D721Med (cell line): ENCODE data around the gene PACRG.

Source experiments
- DNase-seq: peaks from one replicate; pipeline ENCODE4 v3.0.0; 2011; ENCODE audit warnings: low spot score; ENCODE audit not compliant: insufficient read length
- FAIRE-seq: peaks from 2 replicates; lab custom pipeline; 2011; peaks lifted over from hg19 to GRCh38; lab: Jason Lieb, UNC
- CTCF ChIP-seq: IDR thresholded peaks from 2 replicates; pipeline ENCODE4 v1.5.1; 2012; ENCODE audit warnings: mild to moderate bottlenecking, control low read depth; ENCODE audit not compliant: insufficient read depth; ENCODE audit errors: missing control alignments

Gene PACRG

GRCh38 chr6:162940426-162940825, 212.7 kb downstream of the PACRG start:
- no peak for FAIRE-seq
- DNase-seq, result no peak
- TF ChIP-seq CTCF, result no peak

GRCh38 chr6:162941128-162941527, 213.4 kb downstream of the PACRG start:
- TF ChIP-seq CTCF, result no peak
- FAIRE-seq, result no peak

GRCh38 chr6:162942866-162943265, 215.1 kb downstream of the PACRG start:
- FAIRE-seq (no peak), DNase-seq (no peak)
- no peak for TF ChIP-seq CTCF

More at GRCh38 chr6:162941128-162941527, 213.4 kb downstream of the PACRG start:
- DNase-seq, result no peak

- TF ChIP-seq CTCF, result no peak
- no peak for FAIRE-seq
- no peak for DNase-seq
These were observed 215.6 kb downstream of the PACRG start for GRCh38 chr6:162943369-162943768.

GRCh38 chr6:162951164-162951743, 223.5 kb downstream of the PACRG start:
- FAIRE-seq (no peak), DNase-seq (no peak)
- no peak for TF ChIP-seq CTCF

- no peak for DNase-seq
- no peak for FAIRE-seq
- no peak for TF ChIP-seq CTCF
These were observed 224.6 kb downstream of the PACRG start for GRCh38 chr6:162952423-162952822.

GRCh38 chr6:162957062-162957461, 229.3 kb downstream of the PACRG start:
- FAIRE-seq, result no peak
- no peak for TF ChIP-seq CTCF
- DNase-seq, result no peak
